Peyer's patch (tissue), 4 donors: ENCODE measurements around the gene DRC3. TPM values are rescaled to one million over a fixed set of nuclear protein-coding genes. Genes with fewer than 3 reads are reported as not detected.

Source experiments
- DNase-seq, 3 donors: peaks; one replicate each; pipeline ENCODE4 v3.0.0-alpha.2; 2017 to 2019
- H3K27ac ChIP-seq, 4 donors: fragments of 200-600 bp; sonication (generic); one replicate each; pipeline ENCODE4 v1.5.1; 2016 to 2019
- H3K27me3 ChIP-seq, 2 donors: fragments of 200-600 bp; sonication (generic); one replicate each; pipeline ENCODE4 v1.5.1; 2019
- H3K36me3 ChIP-seq, 3 donors: fragments of 200-600 bp; sonication (generic); one replicate each; pipeline ENCODE4 v1.5.1; 2016 to 2019
- H3K4me1 ChIP-seq, 4 donors: fragments of 200-600 bp; sonication (generic); one replicate each; pipeline ENCODE4 v1.5.1; 2016 to 2019
- H3K4me3 ChIP-seq, 4 donors: fragments of 200-600 bp; sonication (generic); 1 replicate in 3 of 4; 2 replicates in 1 of 4; pipeline ENCODE4 v1.5.1; 2016 to 2019; ENCODE audit warnings: mild to moderate bottlenecking in 1 of 4
- H3K9me3 ChIP-seq, 4 donors: fragments of 200-600 bp; sonication (generic); one replicate each; pipeline ENCODE4 v1.5.1; 2016 to 2019; ENCODE audit warnings: mild to moderate bottlenecking in 1 of 4
- CTCF ChIP-seq, 6 experiments: fragments of 450-650 bp in 4 of 6; fragments of 200-600 bp in 2 of 6; sonication (generic) in 1 of 6; IDR thresholded peaks; one replicate each; pipeline ENCODE4 v1.5.1; 2017 to 2019; ENCODE audit warnings: antibody characterized with exemption in 6 of 6, mild to moderate bottlenecking in 3 of 6, moderate library complexity in 1 of 6
- POLR2A ChIP-seq, 2 donors: fragments of 450-650 bp; IDR thresholded peaks; one replicate each; pipeline ENCODE4 v1.5.1; 2017; ENCODE audit warnings: antibody characterized with exemption in 2 of 2, mild to moderate bottlenecking in 2 of 2, moderate library complexity in 2 of 2
- total RNA-seq, 4 donors: library from RNA; depleted of rRNA; stranded (reverse); fragments of >200 nt; gene quantifications; one replicate each; pipeline ENCODE4 v1.1.0, GENCODE V29; 2016

The DRC3 gene
- total RNA-seq, 4 donors from 2014 or later: 0.57 to 6.3 (median 5.8) TPM; not detected in 1

- no peak for DNase-seq
- Histone ChIP-seq H3K27ac (no peak overlapping the region), H3K27me3 (no peaks in the 10 kb centered on the region), H3K4me1 (no peaks in the 10 kb centered on the region), H3K9me3 (no peaks in the 10 kb centered on the region), H3K4me3 (no peak overlapping the region), H3K36me3 (no peaks in the 10 kb centered on the region)
- no peak for TF ChIP-seq POLR2A (IDR thresholded peaks at IDR 0.05)
- TF ChIP-seq CTCF (IDR thresholded peaks at IDR 0.05): no peak
Measured at GRCh38 chr17:17979778-17980177, 7.1 kb downstream of the DRC3 start.

GRCh38 chr17:17981330-17981729, 8.7 kb downstream of the DRC3 start:
- TF ChIP-seq CTCF (IDR thresholded peaks at IDR 0.05): no peak
- H3K4me3 ChIP-seq: no peak overlapping the region
- no peak overlapping the region for H3K27ac ChIP-seq
- no peaks in the 10 kb centered on the region for H3K36me3 ChIP-seq
- no peaks in the 10 kb centered on the region for H3K9me3 ChIP-seq
- H3K4me1 ChIP-seq: no peaks in the 10 kb centered on the region
- H3K27me3 ChIP-seq: no peaks in the 10 kb centered on the region
- DNase-seq: no peak

DNA sequence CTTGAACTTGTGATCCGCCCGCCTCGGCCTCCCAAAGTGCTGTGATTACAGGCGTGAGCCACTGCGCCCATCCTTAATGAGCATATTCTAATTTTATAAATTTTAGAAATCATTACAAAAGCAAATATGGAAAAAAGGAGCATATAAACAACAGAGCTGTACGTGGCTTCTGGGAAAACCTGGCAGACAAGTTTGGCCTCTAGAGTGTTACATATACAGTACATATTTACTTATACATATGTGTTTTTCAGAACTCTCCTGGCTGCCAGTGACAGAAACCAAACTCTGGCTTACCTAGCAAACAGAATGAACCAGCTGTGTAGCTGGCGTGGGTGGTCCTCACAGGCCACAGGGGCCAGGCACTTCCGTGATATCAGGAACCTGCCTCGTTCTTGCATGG, 10.1 kb downstream of the DRC3 start:
- no peak for DNase-seq
- Histone ChIP-seq H3K4me1 (no peaks in the 10 kb centered on the region), H3K4me3 (no peak overlapping the region), H3K27ac (no peak overlapping the region), H3K9me3 (no peaks in the 10 kb centered on the region), H3K36me3 (no peaks in the 10 kb centered on the region), H3K27me3 (no peaks in the 10 kb centered on the region)
- no peak for TF ChIP-seq POLR2A (IDR thresholded peaks at IDR 0.05)
- TF ChIP-seq CTCF (IDR thresholded peaks at IDR 0.05): no peak

- H3K27me3 ChIP-seq: no peaks in the 10 kb centered on the region
- no peak for DNase-seq
- no peaks in the 10 kb centered on the region for H3K36me3 ChIP-seq
- H3K4me1 ChIP-seq: no peaks in the 10 kb centered on the region
- no peak for TF ChIP-seq POLR2A (IDR thresholded peaks at IDR 0.05)
- no peak for TF ChIP-seq CTCF (IDR thresholded peaks at IDR 0.05)
- H3K9me3 ChIP-seq: no peaks in the 10 kb centered on the region
- no peak overlapping the region for H3K4me3 ChIP-seq
- H3K27ac ChIP-seq: no peak overlapping the region
Measured at GRCh38 chr17:17983376-17983775, 10.7 kb downstream of the DRC3 start.

DNA sequence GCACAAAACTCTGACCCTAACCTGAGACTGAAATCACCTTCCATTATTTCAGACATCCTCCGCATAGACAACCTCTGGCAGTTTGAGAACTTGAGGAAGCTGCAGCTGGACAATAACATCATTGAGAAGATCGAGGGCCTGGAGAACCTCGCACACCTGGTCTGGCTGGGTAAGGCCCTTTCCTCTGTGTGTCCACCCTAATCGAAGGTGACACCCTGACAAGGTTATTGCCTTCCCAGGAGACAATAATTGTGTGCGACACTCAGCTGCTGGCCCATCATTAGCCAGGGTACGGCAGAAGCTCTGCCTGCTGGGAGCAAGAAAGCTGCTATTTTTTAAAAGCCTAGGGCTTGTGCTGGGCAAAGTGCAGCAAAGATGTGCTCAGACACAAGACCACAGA, 11.1 kb downstream of the DRC3 start:
- no peak overlapping the region for H3K4me3 ChIP-seq
- H3K4me1 ChIP-seq: no peaks in the 10 kb centered on the region
- TF ChIP-seq POLR2A (IDR thresholded peaks at IDR 0.05): no peak
- TF ChIP-seq CTCF (IDR thresholded peaks at IDR 0.05): no peak
- H3K27ac ChIP-seq: no peak overlapping the region
- no peak for DNase-seq
- no peaks in the 10 kb centered on the region for H3K36me3 ChIP-seq
- H3K9me3 ChIP-seq: no peaks in the 10 kb centered on the region
- no peaks in the 10 kb centered on the region for H3K27me3 ChIP-seq

GRCh38 chr17:17985153-17985552, 12.5 kb downstream of the DRC3 start:
- no peak overlapping the region for H3K4me3 ChIP-seq
- no peak overlapping the region for H3K27ac ChIP-seq
- H3K9me3 ChIP-seq: no peaks in the 10 kb centered on the region
- H3K4me1 ChIP-seq: no peaks in the 10 kb centered on the region
- no peak for TF ChIP-seq POLR2A (IDR thresholded peaks at IDR 0.05)
- TF ChIP-seq CTCF (IDR thresholded peaks at IDR 0.05): no peak
- H3K36me3 ChIP-seq: no peaks in the 10 kb centered on the region
- H3K27me3 ChIP-seq: no peaks in the 10 kb centered on the region
- no peak for DNase-seq
